Measurements from ENCODE around the gene GLCE. TPM values are rescaled to one million over a fixed set of nuclear protein-coding genes. Genes with fewer than 3 reads are reported as not detected.

The GLCE gene
- total and polyA plus RNA-seq, 7 donors = 2.5 to 6.0 (median 4.2) TPM

DNA sequence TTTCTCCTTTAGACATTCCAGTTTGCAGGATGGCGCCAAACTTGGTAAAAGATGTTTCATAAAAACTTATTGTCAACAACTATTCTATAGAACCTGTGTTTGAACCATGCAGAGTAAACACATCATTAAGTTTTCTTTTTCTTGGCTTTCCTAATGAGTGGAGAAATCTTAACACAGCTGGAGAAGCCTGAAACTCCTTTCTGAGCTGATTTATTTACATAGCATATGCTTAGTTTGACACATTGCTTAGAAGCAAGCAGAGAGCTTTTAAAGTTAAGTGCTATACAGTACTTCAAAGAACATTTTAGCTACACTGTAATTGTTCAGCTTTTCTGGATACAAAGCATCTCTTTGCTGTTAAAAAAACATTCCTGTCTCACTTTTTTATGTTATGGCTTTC, 77.3 kb downstream of the GLCE start:
- H3K27me3 ChIP-seq (ENCODE audit: insufficient read depth in 3 of 3, low read length in 2 of 3) = no peaks in the 10 kb centered on the region
- TF ChIP-seq, protein P1, sequence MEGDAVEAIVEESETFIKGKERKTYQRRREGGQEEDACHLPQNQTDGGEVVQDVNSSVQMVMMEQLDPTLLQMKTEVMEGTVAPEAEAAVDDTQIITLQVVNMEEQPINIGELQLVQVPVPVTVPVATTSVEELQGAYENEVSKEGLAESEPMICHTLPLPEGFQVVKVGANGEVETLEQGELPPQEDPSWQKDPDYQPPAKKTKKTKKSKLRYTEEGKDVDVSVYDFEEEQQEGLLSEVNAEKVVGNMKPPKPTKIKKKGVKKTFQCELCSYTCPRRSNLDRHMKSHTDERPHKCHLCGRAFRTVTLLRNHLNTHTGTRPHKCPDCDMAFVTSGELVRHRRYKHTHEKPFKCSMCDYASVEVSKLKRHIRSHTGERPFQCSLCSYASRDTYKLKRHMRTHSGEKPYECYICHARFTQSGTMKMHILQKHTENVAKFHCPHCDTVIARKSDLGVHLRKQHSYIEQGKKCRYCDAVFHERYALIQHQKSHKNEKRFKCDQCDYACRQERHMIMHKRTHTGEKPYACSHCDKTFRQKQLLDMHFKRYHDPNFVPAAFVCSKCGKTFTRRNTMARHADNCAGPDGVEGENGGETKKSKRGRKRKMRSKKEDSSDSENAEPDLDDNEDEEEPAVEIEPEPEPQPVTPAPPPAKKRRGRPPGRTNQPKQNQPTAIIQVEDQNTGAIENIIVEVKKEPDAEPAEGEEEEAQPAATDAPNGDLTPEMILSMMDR (IDR thresholded peaks at IDR 0.05) = no peak
- no peaks in the 10 kb centered on the region for H3K4me1 ChIP-seq
- WGBS, 3 donors = 99 to 100% (median 100%) methylated on average over 1 of the region's 1 CpG
- H3K27ac ChIP-seq = no peak overlapping the region
- intact Hi-C loops (cut with DNase I) = no loop called here
- DNase-seq = no peak
- H3K4me3 ChIP-seq = no peak overlapping the region
- no peaks in the 10 kb centered on the region for H3K9me3 ChIP-seq
- ATAC-seq = no peak
- no peaks in the 10 kb centered on the region for H3K36me3 ChIP-seq (ENCODE audit: insufficient read depth in 1 of 2, low read depth in 1 of 2)

- no peaks in the 10 kb centered on the region for H3K4me1 ChIP-seq
- no peaks in the 10 kb centered on the region for H3K27me3 ChIP-seq (ENCODE audit: insufficient read depth in 3 of 3, low read length in 2 of 3)
- DNase-seq (no peak), ATAC-seq (no peak)
- 30 to 59% (median 52%) methylated on average over 2 of the region's 2 CpGs for WGBS, 3 donors
- no peaks in the 10 kb centered on the region for H3K9me3 ChIP-seq
- no peak overlapping the region for H3K27ac ChIP-seq
- H3K36me3 ChIP-seq (ENCODE audit: insufficient read depth in 1 of 2, low read depth in 1 of 2) = no peaks in the 10 kb centered on the region
- intact Hi-C loops (cut with DNase I) = no loop called here
- TF ChIP-seq, protein P1 (IDR thresholded peaks at IDR 0.05) = no peak
- no peak overlapping the region for H3K4me3 ChIP-seq
Measured at GRCh38 chr15:69244798-69245197, 84.4 kb downstream of the GLCE start.

GRCh38 chr15:69253156-69253555, 92.7 kb downstream of the GLCE start:
- WGBS, 3 donors = 57 to 63% (median 61%) methylated on average over 3 of the region's 3 CpGs
- no peak for DNase-seq

GRCh38 chr15:69265347-69265955, 105.0 kb downstream of the GLCE start:
- intact Hi-C loops (cut with DNase I) = loop anchor here (1.0 to 2.0 kb wide), 2 partner anchors 206 to 207 kb away; no protein-coding TSS in a partner anchor
- H3K4me3 ChIP-seq = no peak overlapping the region

More at GRCh38 chr15:69253156-69253555, 92.7 kb downstream of the GLCE start:
- Histone ChIP-seq H3K27me3 (ENCODE audit: insufficient read depth in 3 of 3, low read length in 2 of 3) (no peaks in the 10 kb centered on the region), H3K9me3 (no peaks in the 10 kb centered on the region), H3K4me3 (no peak overlapping the region), H3K36me3 (ENCODE audit: insufficient read depth in 1 of 2, low read depth in 1 of 2) (peaks cover 0 to 6% of the 10 kb centered on the region in 2 donors), H3K27ac (peak overlapping the region; percentile 10), H3K4me1 (no peaks in the 10 kb centered on the region)
- TF ChIP-seq, protein P1 (IDR thresholded peaks at IDR 0.05) = no peak
- intact Hi-C loops (cut with DNase I) = no loop called here
- no peak for ATAC-seq

More at GRCh38 chr15:69265347-69265955, 105.0 kb downstream of the GLCE start:
- peak in 1 of 4 donors; percentile 56 for ATAC-seq
- 37 to 49% (median 38%) methylated on average over 5 of the region's 5 CpGs for WGBS, 3 donors
- H3K4me1 ChIP-seq = no peaks in the 10 kb centered on the region
- DNase-seq = no peak
- peaks cover 0 to 12% of the 10 kb centered on the region in 2 donors for H3K36me3 ChIP-seq (ENCODE audit: insufficient read depth in 1 of 2, low read depth in 1 of 2)
- TF ChIP-seq, protein P1 (IDR thresholded peaks at IDR 0.05) = peak; percentile 55
- no peaks in the 10 kb centered on the region for H3K9me3 ChIP-seq
- no peaks in the 10 kb centered on the region for H3K27me3 ChIP-seq (ENCODE audit: insufficient read depth in 3 of 3, low read length in 2 of 3)
- no peak overlapping the region for H3K27ac ChIP-seq
